Psoas muscle (tissue), 8 donors: ENCODE measurements around the gene LMF1. TPM values are rescaled to one million over a fixed set of nuclear protein-coding genes. Genes with fewer than 3 reads are reported as not detected.
A peak's percentile ranks its signal among the peaks of the same experiment; 100 is the strongest.

Experiments used
- ATAC-seq, 4 donors: fragments of 200-7000 bp; cut with Tn5 transposase; one replicate each; pipeline ENCODE4 v1.9.1; 2020; ENCODE audit warnings: moderate library complexity in 3 of 4, mild to moderate bottlenecking in 2 of 4
- DNase-seq, 2 donors: peaks; one replicate each; pipeline ENCODE4 v3.0.0-alpha.2; 2020
- H3K27ac ChIP-seq: fragments of 200-600 bp; one replicate; pipeline ENCODE4 v1.8.0; 2022
- H3K27me3 ChIP-seq, 3 donors: fragments of 200-600 bp in 1 of 3; one replicate each; pipeline versions ENCODE4 v1.6.1 to v1.8.0; 2013 to 2022; ENCODE audit warnings: low read length in 2 of 3, mild to moderate bottlenecking in 2 of 3, moderate library complexity in 1 of 3; ENCODE audit not compliant: insufficient read depth in 3 of 3
- H3K36me3 ChIP-seq, 2 donors: fragments of 200-600 bp in 1 of 2; one replicate each; pipeline versions ENCODE4 v1.6.1 to v1.8.0; 2013 to 2022; ENCODE audit warnings: low read depth in 1 of 2, mild to moderate bottlenecking in 1 of 2, moderate library complexity in 1 of 2; ENCODE audit not compliant: insufficient read depth in 1 of 2
- H3K4me1 ChIP-seq: fragments of 200-600 bp; one replicate; pipeline ENCODE4 v1.8.0; 2022
- H3K4me3 ChIP-seq: fragments of 200-600 bp; one replicate; pipeline ENCODE4 v1.8.0; 2022; ENCODE audit warnings: mild to moderate bottlenecking
- H3K9me3 ChIP-seq: fragments of 200-600 bp; one replicate; pipeline ENCODE4 v1.8.0; 2022
- CTCF ChIP-seq: fragments of 200-600 bp; IDR thresholded peaks from one replicate; pipeline ENCODE4 v1.8.0; 2022; ENCODE audit warnings: antibody characterized with exemption
- WGBS, 3 donors: extraction: QIAGEN DNeasy Blood & Tissue Kit; methylation state at CpG; one replicate each; pipeline versions ENCODE4 v1.1.6 to v1.1.7; 2013; 5-methylcytosine and 5-hydroxymethylcytosine counted together
- intact Hi-C, 2 donors: fragments of 100-400 bp; cut with DNase I; formaldehyde crosslinking; loops; one replicate each; pipeline versions ENCODE4 v1.11.0 to v1.14.2; 2022
- polyA plus RNA-seq, 3 donors: library from polyadenylated mRNA; stranded (reverse); fragments of 200-250 nt; gene quantifications; one replicate each; pipeline ENCODE4 v1.2.3, GENCODE V29; 2013
- total RNA-seq, 4 donors: library from RNA; stranded (reverse); fragmentation: NEBNext Ultra II Directional in 2 of 4; extraction: Animal tissue kit (Norgen Biotek cat#: 25700) in 2 of 4; gene quantifications; one replicate each; pipeline versions ENCODE4 v1.2.1 to v1.2.4, GENCODE V29; 2021 to 2023
- donor health status: healthy with polysubstance abuse.
- donor health status: DM: no; HTN: no; CAD: no; lungs with moderate emphysema.
- donor health status: Bipolar disorder and iron deficiency.
- donor health status: healthy.
- donor health status: DM: yes; HTN: yes; CAD: no.
- donor health status: DM: no; HTN: no; CAD: no.
- donor health status: DM: no; HTN: no; CAD: no.
- donor health status: DM: yes; HTN: yes; CAD: no.

Gene LMF1
- total and polyA plus RNA-seq, 7 donors, result 1.9 to 9.0 (median 4.0) TPM

DNA sequence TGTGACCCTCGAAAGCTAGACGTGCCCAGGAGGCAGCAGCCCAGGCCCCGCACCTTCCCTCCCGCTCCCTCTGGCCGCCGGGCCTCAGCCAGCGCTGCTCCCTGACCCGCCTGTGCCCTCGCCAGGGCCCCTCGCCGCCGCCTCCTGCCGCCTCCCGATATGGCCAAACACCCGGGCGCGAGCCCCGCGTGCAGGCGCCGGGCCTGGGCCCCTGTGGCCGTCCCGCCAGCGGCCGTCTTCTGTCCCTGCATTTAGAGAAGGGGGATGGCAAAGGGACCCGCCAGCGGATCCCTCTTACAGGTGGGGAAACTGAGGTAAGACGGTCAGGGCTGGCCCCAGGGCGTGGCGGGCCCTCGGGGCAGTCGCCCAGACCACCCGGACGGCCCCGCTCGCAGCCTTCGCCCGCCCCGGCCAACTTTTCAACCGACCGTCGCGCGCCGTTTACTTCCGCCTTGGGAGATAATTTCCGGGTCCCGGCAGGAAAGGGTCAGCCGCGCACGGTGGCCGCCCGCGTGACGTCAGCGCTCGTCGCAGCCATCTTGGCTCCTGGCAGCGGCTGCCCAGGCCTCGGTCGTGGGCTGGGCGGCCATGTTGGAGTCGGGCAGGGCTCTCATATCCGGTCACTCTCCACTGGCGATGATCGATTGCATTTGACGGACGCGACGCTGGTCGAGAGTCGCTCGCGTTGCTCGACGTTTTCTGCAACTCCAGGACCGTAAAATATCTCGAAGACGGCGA lies 163.3 kb downstream of the LMF1 start:
- 4 to 13% (median 10%) methylated on average over 78 to 80 of the region's 80 CpGs for WGBS, 3 donors
- peak overlapping the region; percentile 82 for H3K27ac ChIP-seq
- no peaks in the 10 kb centered on the region for H3K4me1 ChIP-seq
- no peaks in the 10 kb centered on the region for H3K36me3 ChIP-seq
- H3K27me3 ChIP-seq, result peaks cover 0 to 55% (median 32%) of the 10 kb centered on the region in 3 donors
- TF ChIP-seq CTCF, result no peak
- DNase-seq (peak; percentile 93 to 96), ATAC-seq (peak; percentile 97 to 99 (median 98))
- no peaks in the 10 kb centered on the region for H3K9me3 ChIP-seq
- peak overlapping the region; percentile 81 for H3K4me3 ChIP-seq
- intact Hi-C loops, result no loop called here

- intact Hi-C loops, result no loop called here
Observed at GRCh38 chr16:805474-805873, 165.3 kb downstream of the LMF1 start.

GRCh38 chr16:804193-805048 lies 166.4 kb downstream of the LMF1 start:
- DNase-seq (no peak), ATAC-seq (no peak)
- H3K4me3 ChIP-seq, result no peak overlapping the region
- no peaks in the 10 kb centered on the region for H3K4me1 ChIP-seq
- WGBS, 3 donors, result 35 to 44% (median 40%) methylated on average over 33 of the region's 33 CpGs
- no peak for TF ChIP-seq CTCF
- intact Hi-C loops, result no loop called here
- H3K27me3 ChIP-seq, result peaks cover 0 to 66% (median 44%) of the 10 kb centered on the region in 3 donors
- H3K36me3 ChIP-seq, result no peaks in the 10 kb centered on the region
- no peaks in the 10 kb centered on the region for H3K9me3 ChIP-seq
- no peak overlapping the region for H3K27ac ChIP-seq

More at GRCh38 chr16:805474-805873, 165.3 kb downstream of the LMF1 start:
- no peak overlapping the region for H3K4me3 ChIP-seq
- no peaks in the 10 kb centered on the region for H3K9me3 ChIP-seq
- DNase-seq (no peak), ATAC-seq (no peak)
- H3K36me3 ChIP-seq, result no peaks in the 10 kb centered on the region
- WGBS, 3 donors, result 67 to 71% (median 70%) methylated on average over 14 to 17 of the region's 17 CpGs
- no peaks in the 10 kb centered on the region for H3K4me1 ChIP-seq
- H3K27ac ChIP-seq, result no peak overlapping the region
- peaks cover 0 to 56% (median 41%) of the 10 kb centered on the region in 3 donors for H3K27me3 ChIP-seq
- no peak for TF ChIP-seq CTCF

GRCh38 chr16:803754-804080 lies 167.1 kb downstream of the LMF1 start:
- ATAC-seq, result no peak
- no peak for DNase-seq
- TF ChIP-seq CTCF, result no peak
- H3K36me3 ChIP-seq, result no peaks in the 10 kb centered on the region
- H3K9me3 ChIP-seq, result no peaks in the 10 kb centered on the region
- H3K4me1 ChIP-seq, result no peaks in the 10 kb centered on the region
- WGBS, 3 donors, result 30 to 42% (median 40%) methylated on average over 8 of the region's 8 CpGs
- intact Hi-C loops, result no loop called here
- H3K4me3 ChIP-seq, result no peak overlapping the region
- no peak overlapping the region for H3K27ac ChIP-seq
- peaks cover 0 to 68% (median 42%) of the 10 kb centered on the region in 3 donors for H3K27me3 ChIP-seq

Other genes with a start within 250 kb of the LMF1 start
- gene ANTKMT, start 249.8 kb downstream of the LMF1 start, total RNA-seq, result 10 to 100 TPM; 30.9 to 45.6 (median 34.5) TPM
- gene ANTKMT, start 249.8 kb downstream of the LMF1 start, polyA plus RNA-seq, result 10 to 100 TPM; 16.1 to 56.0 (median 26.3) TPM
- under 1 TPM in 1 of 4 donors, not detected in 3; 0.11 TPM for gene CCDC78, start 244.5 kb downstream of the LMF1 start, total RNA-seq
- under 1 TPM in 2 of 3 donors, not detected in 1; 0.12 to 0.16 TPM for gene CCDC78, start 244.5 kb downstream of the LMF1 start, polyA plus RNA-seq
- gene HAGHL, start 243.9 kb downstream of the LMF1 start, total RNA-seq, result 1 to 10 TPM in 1 of 4 donors, under 1 TPM in 3; 0.42 to 1.6 (median 0.71) TPM
- 1 to 10 TPM in 1 of 3 donors, under 1 TPM in 2; 0.38 to 4.4 (median 0.58) TPM for gene HAGHL, start 243.9 kb downstream of the LMF1 start, polyA plus RNA-seq
- gene CIAO3, start 230.0 kb downstream of the LMF1 start, total RNA-seq, result 10 to 100 TPM; 12.3 to 25.9 (median 23.6) TPM
- 10 to 100 TPM; 26.7 to 43.0 (median 38.9) TPM for gene CIAO3, start 230.0 kb downstream of the LMF1 start, polyA plus RNA-seq
- under 1 TPM in 1 of 4 donors, not detected in 3; 0.17 TPM for gene MSLN, start 210.2 kb downstream of the LMF1 start, total RNA-seq
- gene MSLN, start 210.2 kb downstream of the LMF1 start, polyA plus RNA-seq, result under 1 TPM; 0.03 to 0.10 (median 0.08) TPM
- 10 to 100 TPM in 1 of 4 donors, 1 to 10 TPM in 3; 4.4 to 10.9 (median 7.6) TPM for gene RPUSD1, start 182.6 kb downstream of the LMF1 start, total RNA-seq
- gene RPUSD1, start 182.6 kb downstream of the LMF1 start, polyA plus RNA-seq, result 10 to 100 TPM; 11.7 to 25.7 (median 25.2) TPM
- gene CHTF18, start 182.4 kb downstream of the LMF1 start, total RNA-seq, result 1 to 10 TPM; 2.5 to 4.5 (median 4.0) TPM
- gene CHTF18, start 182.4 kb downstream of the LMF1 start, polyA plus RNA-seq, result 1 to 10 TPM; 1.7 to 8.4 (median 2.2) TPM
- not detected for gene GNG13, start 170.2 kb downstream of the LMF1 start, total RNA-seq
- not detected for gene GNG13, start 170.2 kb downstream of the LMF1 start, polyA plus RNA-seq
- gene SOX8, start 10.8 kb upstream of the LMF1 start, total RNA-seq, result 1 to 10 TPM in 2 of 4 donors, under 1 TPM in 2; 0.57 to 2.1 (median 1.3) TPM
- 1 to 10 TPM in 1 of 3 donors, under 1 TPM in 2; 0.45 to 5.0 (median 0.51) TPM for gene SOX8, start 10.8 kb upstream of the LMF1 start, polyA plus RNA-seq
- under 1 TPM in 1 of 4 donors, not detected in 3; 0.32 TPM for gene SSTR5, start 101.8 kb upstream of the LMF1 start, total RNA-seq
- gene SSTR5, start 101.8 kb upstream of the LMF1 start, polyA plus RNA-seq, result under 1 TPM; 0.03 to 0.13 (median 0.04) TPM
- gene C1QTNF8, start 125.3 kb upstream of the LMF1 start, total RNA-seq, result not detected
- gene C1QTNF8, start 125.3 kb upstream of the LMF1 start, polyA plus RNA-seq, result not detected
- 1 to 10 TPM; 2.0 to 5.9 (median 3.0) TPM for gene CACNA1H, start 182.1 kb upstream of the LMF1 start, total RNA-seq
- 1 to 10 TPM; 1.8 to 2.3 (median 2.0) TPM for gene CACNA1H, start 182.1 kb upstream of the LMF1 start, polyA plus RNA-seq